Left cardiac atrium (tissue), 4 donors: ENCODE data around the gene CNIH4. TPM values are rescaled to one million over a fixed set of nuclear protein-coding genes. Genes with fewer than 3 reads are reported as not detected.
A peak's percentile ranks its signal among the peaks of the same experiment; 100 is the strongest.
"Not testable (repeated sequence)": the region's sequence is repeated elsewhere in the genome, so short reads cannot be mapped to it uniquely, and the experiment has no call there.

Source experiments
- ATAC-seq, 2 donors: fragments of 200-7000 bp; cut with Tn5 transposase; one replicate each; pipeline ENCODE4 v1.9.1; 2020; ENCODE audit warnings: mild to moderate bottlenecking in 2 of 2, moderate library complexity in 2 of 2
- DNase-seq: peaks from one replicate; pipeline ENCODE4 v3.0.0-alpha.2; 2020
- intact Hi-C, 2 donors: fragments of 100-400 bp; cut with DNase I; formaldehyde crosslinking; loops; one replicate each; pipeline versions ENCODE4 v1.14.1 to v1.15.1; 2022 to 2023
- long read RNA-seq: library from polyadenylated mRNA; unstranded; transcript quantifications from one replicate; pipeline ENCODE4 v2.0.0, GENCODE V29; 2021
- total RNA-seq, 2 donors: library from RNA; stranded (reverse); fragmentation: NEBNext Ultra II Directional; extraction: Animal tissue kit (Norgen Biotek cat#: 25700); gene quantifications; one replicate each; pipeline ENCODE4 v1.2.1, GENCODE V29; 2021
- donor health status: DM: no; HTN: yes; CAD: no.
- donor health status: DM: no; HTN: yes; CAD: no; lungs with severe emphysema.
- donor health status: DM: yes; HTN: yes; CAD: no.
- donor health status: Dilated cardiomyopathy.

Gene CNIH4
- 10 to 100 TPM; 32.3 to 32.8 TPM for total RNA-seq
- long read RNA-seq, full-length matches to known transcripts: 9 of 9 reads
- long read RNA-seq, partial matches to known transcripts: 0 of 9 reads
- long read RNA-seq, other reads (novel, unspliced or antisense): 0 of 9 reads

DNA sequence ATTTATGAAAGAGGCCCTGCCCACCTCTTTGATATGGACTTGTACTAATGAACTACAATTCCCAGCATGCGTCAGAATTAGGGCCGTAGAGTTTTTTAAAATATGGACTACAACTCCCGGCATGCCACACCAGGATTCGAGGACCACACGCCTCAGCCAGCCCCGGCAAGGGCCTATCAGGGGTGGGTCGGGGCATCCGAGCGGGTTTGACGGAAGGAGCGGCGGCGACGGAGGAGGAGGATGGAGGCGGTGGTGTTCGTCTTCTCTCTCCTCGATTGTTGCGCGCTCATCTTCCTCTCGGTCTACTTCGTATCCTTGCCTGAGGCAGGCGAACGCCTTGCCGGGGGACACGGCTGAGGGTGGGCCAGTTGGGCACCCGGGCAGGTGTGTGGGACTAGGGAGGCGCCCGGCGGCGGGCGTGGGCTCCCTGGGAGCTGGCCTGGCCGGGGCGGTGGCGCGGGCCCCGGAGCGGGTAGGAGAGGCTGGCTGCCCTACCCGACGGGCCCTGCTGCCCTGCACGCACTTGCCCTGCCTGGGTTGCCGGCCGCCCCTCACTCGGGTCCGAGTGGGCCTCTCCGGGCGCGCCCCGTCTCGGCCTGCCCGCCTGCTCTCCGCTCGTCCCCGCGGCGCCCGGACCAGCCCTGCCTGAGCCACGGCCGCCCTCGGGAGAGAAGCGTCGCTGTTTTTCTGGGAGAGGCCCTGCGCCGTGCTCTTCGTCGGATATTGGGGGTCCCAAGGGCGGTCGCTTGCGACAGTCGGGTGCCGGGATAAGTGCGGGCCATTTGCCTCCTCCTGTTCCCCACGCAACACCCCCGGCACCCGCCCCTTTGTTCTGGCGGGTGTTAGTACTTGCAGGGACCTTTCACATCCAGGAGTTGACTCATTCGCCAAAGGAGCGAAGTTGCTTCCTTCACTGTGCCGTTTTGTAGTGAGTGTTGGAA lies at the start of gene CNIH4:
Gene CNIH4 (plus strand): TSS at position 195 of the 941 bp plus-strand sequence. CDS start 46 bp downstream, at position 241.
- DNase-seq: peak; percentile 92
- ATAC-seq: peak; percentile 98 to 99
- intact Hi-C loops: no loop called here

DNA sequence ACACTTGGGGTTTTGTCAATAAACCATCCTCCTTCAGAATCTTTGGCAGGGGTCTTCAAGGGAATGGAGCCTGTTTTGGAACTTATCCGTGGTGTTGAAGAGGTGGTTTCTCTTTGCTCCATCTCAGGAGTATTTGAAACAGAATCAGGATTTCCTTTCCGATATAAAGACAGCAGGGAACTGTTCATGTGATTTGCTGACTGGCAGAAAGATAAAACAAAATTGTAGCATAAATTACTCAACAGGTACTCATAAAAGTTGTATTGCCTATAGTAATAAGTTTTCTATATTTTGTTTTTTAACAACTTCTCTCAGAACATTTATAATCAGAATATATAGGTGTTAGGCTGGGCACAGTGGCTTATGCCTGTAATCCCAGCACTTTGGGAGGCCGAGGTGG lies 48.6 kb upstream of the CNIH4 start:
- no peak for ATAC-seq
- intact Hi-C loops: no loop called here

DNA sequence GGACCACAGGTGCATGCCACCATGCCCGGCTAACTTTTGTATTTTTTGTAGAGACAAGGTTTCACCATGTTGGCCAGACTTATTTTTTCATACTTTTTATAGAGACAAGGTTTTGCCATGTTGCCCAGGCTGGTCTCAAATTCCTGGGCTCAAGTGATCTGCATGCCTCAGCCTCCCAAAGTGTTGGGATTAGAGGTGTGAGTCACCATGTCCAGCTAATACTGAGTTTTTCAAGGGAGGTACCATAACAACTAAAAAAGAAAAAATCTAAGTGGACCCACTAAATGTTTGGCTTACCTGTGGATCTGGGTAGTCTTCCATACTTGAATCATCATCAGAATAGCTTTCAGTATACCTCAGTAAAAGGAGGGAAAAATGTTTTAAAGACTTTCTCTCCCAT lies 45.2 kb upstream of the CNIH4 start:
- ATAC-seq, intact Hi-C loops, DNase-seq: not testable (repeated sequence)

More for the DNA sequence above, 48.6 kb upstream of the CNIH4 start:
- DNase-seq: no peak

DNA sequence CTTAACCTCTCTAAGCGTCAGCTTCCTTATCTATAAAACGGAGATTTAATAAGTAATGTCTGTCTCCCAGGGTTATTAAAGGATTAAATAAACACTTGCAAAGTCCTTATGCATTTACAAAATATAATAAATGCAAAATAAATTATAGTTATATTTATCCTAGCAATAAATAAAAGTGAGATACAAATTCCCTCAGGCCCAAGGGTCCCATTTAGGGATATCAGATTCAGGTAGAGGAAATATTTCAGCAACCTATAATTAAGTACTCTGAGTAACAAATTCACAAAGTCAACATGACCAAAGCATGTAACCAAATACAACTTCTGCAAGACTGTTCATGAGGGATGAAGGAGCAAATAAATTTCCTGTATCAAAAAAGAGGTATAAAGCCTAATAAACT lies 44.7 kb upstream of the CNIH4 start:
- DNase-seq (no peak), ATAC-seq (no peak)
- intact Hi-C loops: no loop called here

DNA sequence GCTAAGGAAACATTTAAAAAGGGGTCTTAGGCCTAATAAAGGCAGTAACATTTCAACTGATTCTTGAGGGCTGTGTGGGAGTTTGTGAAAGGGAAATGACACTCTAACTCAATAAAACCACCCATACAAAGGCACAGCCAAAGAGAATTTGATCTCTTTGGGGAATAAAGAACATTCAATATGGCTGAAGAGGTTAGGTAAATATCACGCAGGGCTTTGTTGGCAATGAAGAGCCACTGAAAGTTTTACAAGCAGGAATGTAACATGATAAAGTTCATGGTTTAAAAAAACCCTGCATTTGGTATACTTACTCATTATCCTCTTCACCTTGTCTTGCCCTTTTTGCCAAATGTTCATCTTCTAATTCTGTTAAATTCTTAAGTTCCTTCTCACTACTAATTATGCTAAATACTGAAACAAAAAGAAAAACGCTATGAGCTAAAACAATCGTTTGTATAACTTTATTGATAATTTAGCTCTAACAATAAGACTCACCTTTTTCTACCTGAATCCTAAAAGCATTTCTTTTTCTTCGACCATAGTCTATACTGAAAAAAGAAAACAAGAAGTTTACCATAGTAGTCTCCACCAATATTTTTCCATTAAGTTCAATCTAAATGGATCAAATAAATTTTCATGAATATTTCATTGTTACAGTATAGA lies 39.2 kb upstream of the CNIH4 start:
- ATAC-seq (no peak), DNase-seq (no peak)
- intact Hi-C loops: no loop called here

DNA sequence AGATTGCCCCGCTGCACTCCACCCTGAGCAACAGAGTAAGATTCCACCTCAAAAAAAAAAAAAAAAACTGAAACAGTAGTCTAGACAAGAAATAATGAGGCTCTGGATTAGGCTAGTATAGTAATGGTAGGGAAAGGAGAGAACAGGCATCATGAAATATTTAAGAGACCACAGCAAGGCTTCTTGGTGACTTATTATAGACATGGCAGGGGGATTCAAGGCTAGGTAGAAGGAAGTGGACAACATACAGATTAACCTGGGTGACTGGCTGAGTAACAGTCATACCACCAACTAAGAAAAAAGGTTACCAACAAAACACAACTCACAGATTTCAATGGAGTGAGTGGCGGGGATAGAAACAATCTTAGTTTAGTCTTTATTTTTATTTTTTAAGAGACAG lies 35.0 kb upstream of the CNIH4 start:
- ATAC-seq (no peak), DNase-seq (no peak)
- intact Hi-C loops: no loop called here

DNA sequence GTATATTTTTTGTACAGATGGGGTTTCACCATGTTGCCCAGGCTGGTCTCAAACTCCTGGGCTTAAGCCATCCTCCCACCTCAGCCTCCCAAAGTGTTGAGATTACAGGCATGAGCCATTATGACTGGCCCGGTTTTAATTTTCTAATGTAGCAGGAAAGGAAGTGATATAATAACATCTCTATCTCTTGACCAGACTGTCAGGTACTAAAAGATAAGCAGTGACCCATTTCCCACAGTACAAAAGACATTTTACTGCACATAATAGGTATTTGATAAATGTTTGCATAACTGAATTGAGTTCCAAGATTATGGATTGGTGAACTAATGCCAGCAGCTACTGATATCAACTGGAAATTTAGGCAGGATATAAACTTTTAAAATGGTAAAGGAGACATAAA lies 30.7 kb upstream of the CNIH4 start:
- DNase-seq (no peak), ATAC-seq (no peak)
- intact Hi-C loops: no loop called here

DNA sequence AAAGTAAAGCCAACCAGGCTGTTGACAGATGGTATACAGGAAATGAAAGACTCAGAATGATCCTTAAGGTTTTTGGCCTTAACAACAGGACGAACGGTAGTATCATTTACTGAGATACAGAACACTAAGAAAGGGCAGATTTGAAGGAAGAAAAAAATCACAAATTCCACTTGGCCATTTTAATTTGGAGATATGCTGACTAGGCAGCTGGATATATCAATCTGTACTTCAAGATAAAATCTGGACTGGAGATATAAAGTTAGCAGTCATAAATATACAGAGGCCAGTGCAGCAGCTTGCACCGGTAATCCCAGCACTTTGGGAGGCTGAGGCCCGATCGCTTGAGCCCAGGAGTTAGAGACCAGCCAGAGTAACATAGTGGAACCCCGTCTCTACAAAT lies 28.0 kb upstream of the CNIH4 start:
- ATAC-seq (no peak), DNase-seq (no peak)
- intact Hi-C loops: no loop called here

DNA sequence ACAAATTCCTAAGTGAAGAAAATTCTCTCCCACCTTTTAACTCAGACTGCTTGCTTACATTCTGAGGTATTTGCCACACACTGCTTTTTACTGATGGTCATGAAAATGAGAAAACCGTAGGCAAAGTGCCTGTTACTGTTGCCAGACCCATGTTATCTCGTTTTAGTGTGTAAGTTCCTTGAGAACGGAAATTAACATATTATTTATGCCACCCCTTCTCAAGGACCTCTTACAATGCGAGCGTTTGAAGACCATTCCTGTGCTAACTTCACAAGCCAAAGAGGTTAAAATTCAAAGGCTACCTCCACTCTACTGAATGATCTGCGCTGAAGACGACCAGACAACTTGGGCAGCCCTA lies 27.2 kb upstream of the CNIH4 start:
- intact Hi-C loops: no loop called here
- DNase-seq: no peak
- ATAC-seq: no peak

DNA sequence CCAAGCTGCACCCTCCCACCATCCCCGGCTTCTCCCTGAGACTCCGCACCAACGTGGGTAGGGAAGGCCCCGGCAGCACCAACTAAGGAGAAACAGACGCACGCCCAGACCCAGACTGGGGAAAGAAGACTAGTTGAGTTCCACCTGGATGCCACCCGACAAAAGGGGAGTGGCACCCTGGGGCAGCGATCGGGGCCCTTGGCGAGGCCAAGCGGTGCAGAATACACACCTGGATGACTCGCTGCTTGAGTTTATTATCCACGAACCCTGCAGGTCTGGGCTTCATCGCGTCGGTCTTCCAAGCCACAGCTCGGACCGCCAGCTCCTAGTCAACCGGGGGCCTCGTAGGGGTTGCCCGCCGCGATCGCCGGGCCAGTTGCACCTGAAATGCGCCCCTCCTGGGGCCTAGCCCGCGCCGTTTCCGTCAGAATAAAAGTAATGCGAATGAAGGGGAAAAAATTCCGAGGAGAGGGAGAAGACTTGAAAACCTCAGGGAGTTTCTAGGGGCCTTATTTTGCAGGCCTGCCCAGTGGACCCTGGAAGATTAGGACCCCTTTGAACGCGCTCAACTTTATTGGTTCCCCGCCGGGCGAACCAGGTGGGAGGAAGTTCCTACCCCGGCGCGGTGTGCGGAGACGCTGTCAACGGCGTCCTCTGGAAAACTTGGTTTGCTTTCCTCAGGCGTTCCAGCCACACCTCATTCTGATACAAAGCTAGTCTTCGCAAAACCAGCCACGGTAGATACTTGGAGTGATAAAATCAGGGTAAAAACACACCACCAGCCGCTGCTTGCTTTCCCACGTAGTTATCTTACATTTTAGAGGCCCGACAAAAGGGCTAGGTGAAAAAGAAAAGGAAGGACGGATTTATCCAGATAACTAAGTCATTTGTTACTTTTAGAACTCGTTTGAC lies 26.6 kb upstream of the CNIH4 start, which contains the start of gene NVL:
Gene NVL (minus strand): TSS at position 331 of the 912 bp plus-strand sequence. CDS start 45 bp downstream, at position 286.
- intact Hi-C loops: loop anchor here (5.0 to 10.0 kb wide), 3 partner anchors 145 to 213 kb away; partner anchors contain the start of gene DEGS1 (in 1 of the 2)
- DNase-seq: peak; percentile 85
- ATAC-seq: peak; percentile 98

DNA sequence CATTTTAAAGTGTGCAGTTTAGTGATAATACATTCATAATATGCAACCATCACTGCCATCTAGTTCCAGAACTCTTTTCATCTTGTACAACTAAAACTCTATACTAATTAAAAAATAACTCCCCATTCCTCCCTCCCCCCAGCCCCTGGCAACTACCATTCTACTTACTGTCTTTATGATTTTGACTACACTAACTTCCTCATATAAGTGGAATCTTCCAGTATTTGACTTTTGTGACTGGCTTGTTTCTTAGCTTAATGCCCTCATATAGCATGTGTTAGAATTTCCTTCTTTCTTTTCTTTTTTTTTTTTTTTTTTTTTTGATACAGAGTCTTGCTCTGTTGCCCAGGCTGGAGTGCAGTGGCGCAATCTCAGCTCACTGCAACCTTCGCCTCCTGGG lies 25.4 kb upstream of the CNIH4 start:
- DNase-seq (no peak), ATAC-seq (no peak)
- intact Hi-C loops: loop anchor here (5.0 to 10.0 kb wide), 3 partner anchors 147 to 214 kb away; partner anchors contain the start of gene DEGS1 (in 1 of the 2)

DNA sequence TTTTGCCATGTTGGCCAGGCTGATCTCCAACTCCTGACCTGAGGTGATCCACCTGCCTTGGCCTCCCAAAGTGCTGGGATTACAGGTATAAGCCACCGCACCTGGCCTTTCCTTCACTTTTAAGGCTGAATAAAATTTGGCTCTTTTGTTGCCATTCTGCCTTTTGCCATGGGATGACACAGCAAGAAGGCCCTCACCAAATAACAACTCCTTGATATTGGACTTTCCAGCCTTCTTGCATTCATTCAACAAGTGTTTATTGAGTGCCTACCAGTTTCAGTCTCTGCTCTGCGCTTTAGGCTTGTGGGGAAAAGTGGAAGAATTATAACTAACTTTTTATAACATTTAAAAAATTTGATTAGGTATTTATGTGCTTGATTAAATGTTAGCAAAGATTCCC lies 24.9 kb upstream of the CNIH4 start:
- ATAC-seq (no peak), DNase-seq (no peak)
- intact Hi-C loops: loop anchor here (5.0 to 10.0 kb wide), 3 partner anchors 147 to 215 kb away; partner anchors contain the start of gene DEGS1 (in 1 of the 2)

DNA sequence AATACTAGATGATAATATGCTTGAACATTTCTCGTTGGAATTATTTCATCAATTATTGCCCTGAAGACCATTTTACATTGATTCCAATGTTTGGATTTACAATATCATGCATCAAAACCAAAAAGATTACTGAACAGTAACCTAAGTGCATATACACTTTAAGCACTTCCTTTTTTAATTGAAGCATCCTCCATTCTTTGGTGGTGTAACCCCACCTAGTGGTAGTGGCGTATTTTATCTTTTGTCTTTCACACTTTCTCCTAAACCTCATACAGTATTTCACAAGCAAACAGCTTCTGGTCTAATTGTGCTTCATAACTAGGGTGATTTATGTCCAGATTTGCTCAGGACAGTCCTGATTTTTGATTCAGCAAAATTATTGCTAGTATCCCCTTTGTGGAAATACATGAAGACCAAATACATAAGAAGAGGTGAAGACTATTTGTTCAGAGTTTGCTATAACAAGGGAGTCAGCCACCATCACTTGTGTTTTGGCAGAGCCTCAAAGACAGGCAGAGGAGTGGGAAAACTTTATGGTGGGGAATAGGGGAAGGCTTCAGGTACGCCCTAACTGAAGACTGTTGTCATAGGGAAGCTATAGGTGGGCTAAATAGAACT lies 23.3 kb upstream of the CNIH4 start:
- DNase-seq (no peak), ATAC-seq (peak in 1 of 2 donors; percentile 27)
- intact Hi-C loops: loop anchor here (5.0 to 10.0 kb wide), 3 partner anchors 149 to 216 kb away; partner anchors contain the start of gene DEGS1 (in 1 of the 2)

DNA sequence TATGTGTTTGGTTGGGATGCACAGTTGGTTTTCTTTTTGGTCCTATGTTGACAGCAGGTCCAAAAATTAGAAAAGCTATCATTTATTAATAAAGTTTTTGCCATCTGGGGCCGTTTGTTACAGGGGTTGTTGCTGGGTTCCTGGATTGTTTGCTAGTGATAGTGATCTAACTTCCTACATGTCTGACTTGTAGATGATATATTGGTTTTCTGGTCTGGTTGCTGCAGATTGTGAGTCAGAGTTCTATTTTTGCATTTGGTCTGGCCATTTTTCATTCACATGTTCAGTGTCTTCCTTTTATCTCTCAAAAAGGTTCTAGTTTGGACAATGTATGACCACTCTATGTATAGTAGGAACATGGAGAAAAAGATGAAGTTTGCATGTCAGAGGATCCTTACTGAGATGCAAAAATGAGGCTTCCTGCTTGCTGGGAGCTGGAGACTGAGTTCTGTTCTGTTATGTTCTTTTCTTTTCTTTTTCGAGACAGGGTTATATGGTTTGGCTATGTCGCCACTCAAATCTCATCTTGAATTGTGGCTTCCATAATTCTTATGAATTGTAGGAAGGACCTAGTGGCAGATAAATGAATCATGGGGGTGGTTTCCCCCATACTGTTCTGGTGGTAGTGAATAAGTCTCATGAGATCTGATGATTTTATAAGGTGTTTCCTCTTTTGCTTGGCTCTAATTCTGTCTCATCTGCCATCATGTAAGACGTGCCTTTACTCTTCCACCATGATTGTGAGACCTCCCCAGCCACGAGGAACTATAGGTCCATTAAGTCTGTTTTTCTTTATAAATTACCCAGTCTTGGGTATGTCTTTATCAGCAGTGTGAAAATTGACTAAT lies 22.5 kb upstream of the CNIH4 start:
- ATAC-seq: no peak
- intact Hi-C loops: loop anchor here (2.0 to 10.0 kb wide), 4 partner anchors 149 to 217 kb away; partner anchors contain the start of gene DEGS1 (in 1 of the 2)
- no peak for DNase-seq

DNA sequence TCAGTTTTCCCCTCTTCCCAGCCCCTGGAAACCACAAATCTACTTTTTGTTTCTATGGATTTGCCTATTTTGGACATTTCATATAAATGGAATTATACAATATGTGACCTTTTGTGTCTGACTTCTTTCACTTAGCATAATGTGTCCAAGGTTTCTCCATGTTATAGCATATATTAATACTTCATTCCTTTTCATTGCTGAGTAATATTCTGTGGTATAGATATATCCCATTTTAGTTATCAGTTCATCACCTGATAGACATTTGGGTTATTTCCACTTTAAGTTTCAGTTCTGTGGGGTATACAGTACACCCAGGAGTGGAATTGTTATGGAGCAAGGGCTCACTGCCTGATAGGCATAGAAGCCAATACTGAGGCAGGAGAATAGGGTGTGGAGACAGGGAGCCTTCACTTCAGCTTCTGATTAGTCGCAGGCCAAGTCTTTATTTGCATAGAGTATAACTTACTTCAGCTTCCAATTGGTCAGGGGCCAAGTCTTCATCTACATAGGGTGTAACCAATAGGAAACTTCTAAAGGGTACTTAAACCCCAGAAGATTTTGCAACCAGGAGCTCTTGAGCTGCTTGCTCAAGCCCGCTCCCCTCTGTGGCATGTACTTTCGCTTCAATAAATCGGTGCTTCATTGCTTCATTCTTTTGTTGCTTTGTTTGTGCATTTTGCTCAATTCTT lies 18.4 kb upstream of the CNIH4 start:
- DNase-seq (no peak), ATAC-seq (no peak)
- intact Hi-C loops: loop anchor here in 1 of 2 donors (10.0 kb wide), 1 partner anchor 153 kb away; the partner anchor contains the start of gene DEGS1

DNA sequence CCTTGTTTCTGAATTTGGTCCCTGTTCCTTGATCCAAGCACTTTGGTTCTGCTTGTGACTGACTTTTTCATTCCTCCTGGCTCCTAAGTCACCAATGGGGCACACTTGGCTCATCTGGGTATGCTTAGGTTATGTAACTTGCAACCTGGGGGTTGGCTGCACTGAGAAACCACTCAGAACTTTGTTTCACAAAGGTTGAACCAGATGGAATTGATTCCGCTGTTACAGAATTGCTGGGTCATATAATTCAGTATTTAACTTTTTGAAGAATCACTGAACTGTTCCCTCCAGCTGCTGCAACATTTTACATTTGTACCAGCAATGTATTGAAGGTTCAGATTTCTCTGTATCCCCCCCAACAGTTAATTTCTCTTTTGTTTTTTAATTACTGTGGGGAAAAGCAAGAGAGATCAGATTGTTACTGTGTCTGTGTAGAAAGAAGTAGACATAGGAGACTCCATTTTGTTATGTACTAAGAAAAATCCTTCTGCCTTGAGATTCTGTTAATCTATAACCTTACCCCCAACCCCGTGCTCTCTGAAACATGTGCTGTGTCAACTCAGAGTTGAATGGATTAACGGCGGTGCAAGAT lies 17.1 kb upstream of the CNIH4 start:
- intact Hi-C loops: loop anchor here in 1 of 2 donors (10.0 kb wide), 1 partner anchor 155 kb away; the partner anchor contains the start of gene DEGS1
- no peak for DNase-seq
- ATAC-seq: no peak
